Stimulated activated CD8-positive, alpha-beta memory T cell treated with anti-CD3 and anti-CD28 coated beads, Interleukin-7, amount 100 ng/mL, for 48 hours (primary cell): ENCODE data around the gene GNPNAT1.
"Not testable (repeated sequence)": the region's sequence is repeated elsewhere in the genome, so short reads cannot be mapped to it uniquely, and the experiment has no call there.

Experiments used
- DNase-seq, 2 donors: peaks; one replicate each; pipeline ENCODE4 v3.0.0-alpha.2; 2020; ENCODE audit warnings: low read depth in 1 of 2; ENCODE audit errors: extremely low read depth in 1 of 2

Gene GNPNAT1

GRCh38 chr14:52729925-52730708, 61.3 kb downstream of the GNPNAT1 start, which contains the start of gene STYX:
Gene STYX, plus strand, starts transcription at chr14:52730166. Its CDS starts 309 bp downstream, at chr14:52730475.
- DNase-seq, result peak; percentile 99

GRCh38 chr14:52729585-52729924, 61.9 kb downstream of the GNPNAT1 start:
- no peak for DNase-seq

GRCh38 chr14:52729035-52729434, 62.4 kb downstream of the GNPNAT1 start:
- not testable (repeated sequence) for DNase-seq

- not testable (repeated sequence) for DNase-seq
Measured at GRCh38 chr14:52727509-52727908, 63.9 kb downstream of the GNPNAT1 start.
